KMS-11 (cell line): ENCODE measurements around the gene PRKG2.
A peak's percentile ranks its signal among the peaks of the same experiment; 100 is the strongest.

ENCODE experiments used
- H2AFZ ChIP-seq: fragments of 200-600 bp; sonication (generic); 2 replicates; pipeline ENCODE4 v1.6.1; 2016; ENCODE audit warnings: antibody characterized with exemption, mixed run types, low read depth
- H3K27ac ChIP-seq: fragments of 200-600 bp; sonication (generic); 2 replicates; pipeline ENCODE4 v1.6.1; 2016; ENCODE audit warnings: mild to moderate bottlenecking, mixed run types
- H3K27me3 ChIP-seq: fragments of 200-600 bp; sonication (generic); 2 replicates; pipeline ENCODE4 v1.6.1; 2017; ENCODE audit warnings: mild to moderate bottlenecking, low read depth, mixed run types, moderate library complexity; ENCODE audit not compliant: insufficient read depth
- H3K36me3 ChIP-seq: fragments of 200-600 bp; sonication (generic); 2 replicates; pipeline ENCODE4 v1.6.1; 2017; ENCODE audit warnings: mild to moderate bottlenecking, mixed run types; ENCODE audit not compliant: insufficient read depth
- H3K4me1 ChIP-seq: fragments of 200-600 bp; sonication (generic); 2 replicates; pipeline ENCODE4 v1.6.1; 2016; ENCODE audit warnings: mild to moderate bottlenecking, low read depth, mixed run types; ENCODE audit not compliant: poor library complexity, severe bottlenecking
- H3K4me2 ChIP-seq: fragments of 200-600 bp; sonication (generic); 2 replicates; pipeline ENCODE4 v1.7.0; 2016; ENCODE audit warnings: mild to moderate bottlenecking, mixed run types
- H3K4me3 ChIP-seq: fragments of 200-600 bp; sonication (generic); IDR thresholded peaks from 2 replicates; pipeline ENCODE4 v1.6.1; 2017; ENCODE audit warnings: low read depth, low read length, mixed read lengths; ENCODE audit not compliant: insufficient read depth
- H3K79me2 ChIP-seq: fragments of 200-600 bp; sonication (generic); 2 replicates; pipeline ENCODE4 v1.6.1; 2016; ENCODE audit warnings: low read depth, mixed run types; ENCODE audit not compliant: insufficient read depth
- H3K9ac ChIP-seq: fragments of 200-600 bp; sonication (generic); 2 replicates; pipeline ENCODE4 v1.6.1; 2016; ENCODE audit warnings: mild to moderate bottlenecking, mixed run types
- H4K20me1 ChIP-seq: fragments of 200-600 bp; sonication (generic); 2 replicates; pipeline ENCODE4 v1.6.1; 2016; ENCODE audit warnings: mild to moderate bottlenecking, mixed run types; ENCODE audit not compliant: insufficient read depth
- CTCF ChIP-seq: fragments of 200-600 bp; sonication (generic); conservative IDR thresholded peaks from 2 replicates; pipeline ENCODE4 v1.6.1; 2017; ENCODE audit warnings: low read depth, mild to moderate bottlenecking, antibody characterized with exemption, low read length, moderate library complexity, mixed read lengths

Gene PRKG2

GRCh38 chr4:81152839-81153713, 61.9 kb downstream of the PRKG2 start:
- no peak for TF ChIP-seq CTCF
- H3K27ac ChIP-seq: no peak overlapping the region; the same call in 1 of the 2 replicates
- H3K27me3 ChIP-seq: no peaks in the 10 kb centered on the region
- H3K4me1 ChIP-seq: no peaks in the 10 kb centered on the region
- H4K20me1 ChIP-seq: no peaks in the 10 kb centered on the region
- no peak overlapping the region for H3K9ac ChIP-seq
- H3K4me3 ChIP-seq: no peak overlapping the region
- no peak overlapping the region; the same call in 1 of the 2 replicates for H3K4me2 ChIP-seq
- peak overlapping the region; percentile 29; the same call in 1 of the 2 replicates for H2AFZ ChIP-seq
- H3K36me3 ChIP-seq: no peaks in the 10 kb centered on the region
- no peaks in the 10 kb centered on the region for H3K79me2 ChIP-seq

- no peak overlapping the region for H2AFZ ChIP-seq
- no peak for TF ChIP-seq CTCF
- no peaks in the 10 kb centered on the region for H3K27me3 ChIP-seq
Observed at GRCh38 chr4:81149976-81150375, 65.0 kb downstream of the PRKG2 start.

GRCh38 chr4:81148576-81148975, 66.4 kb downstream of the PRKG2 start:
- Histone ChIP-seq H2AFZ (no peak overlapping the region), H3K36me3 (no peaks in the 10 kb centered on the region), H3K27ac (no peak overlapping the region), H3K27me3 (no peaks in the 10 kb centered on the region), H4K20me1 (no peaks in the 10 kb centered on the region), H3K79me2 (no peaks in the 10 kb centered on the region), H3K9ac (no peak overlapping the region), H3K4me1 (no peaks in the 10 kb centered on the region), H3K4me2 (no peak overlapping the region), H3K4me3 (no peak overlapping the region)
- TF ChIP-seq CTCF: no peak

More at GRCh38 chr4:81149976-81150375, 65.0 kb downstream of the PRKG2 start:
- H3K79me2 ChIP-seq: no peaks in the 10 kb centered on the region
- H3K4me2 ChIP-seq: no peak overlapping the region
- H3K4me3 ChIP-seq: no peak overlapping the region
- no peaks in the 10 kb centered on the region for H3K4me1 ChIP-seq
- H3K27ac ChIP-seq: no peak overlapping the region
- no peaks in the 10 kb centered on the region for H3K36me3 ChIP-seq
- H4K20me1 ChIP-seq: no peaks in the 10 kb centered on the region
- H3K9ac ChIP-seq: no peak overlapping the region

GRCh38 chr4:81146466-81146865, 68.6 kb downstream of the PRKG2 start:
- H3K27ac ChIP-seq: no peak overlapping the region
- no peaks in the 10 kb centered on the region for H3K4me1 ChIP-seq
- H3K36me3 ChIP-seq: no peaks in the 10 kb centered on the region
- H3K4me2 ChIP-seq: no peak overlapping the region
- no peaks in the 10 kb centered on the region for H4K20me1 ChIP-seq
- no peak for TF ChIP-seq CTCF
- no peak overlapping the region for H3K4me3 ChIP-seq
- no peak overlapping the region for H3K9ac ChIP-seq
- H2AFZ ChIP-seq: no peak overlapping the region
- H3K79me2 ChIP-seq: no peaks in the 10 kb centered on the region
- H3K27me3 ChIP-seq: no peaks in the 10 kb centered on the region
